Prostate gland (tissue), 2 donors: ENCODE results near the gene TPCN1. TPM values are rescaled to one million over a fixed set of nuclear protein-coding genes. Genes with fewer than 3 reads are reported as not detected.

Experiments
- DNase-seq: peaks from one replicate; pipeline ENCODE4 v3.0.0-alpha.2; 2019; ENCODE audit warnings: low spot score
- H3K27ac ChIP-seq, 2 donors: fragments of 200-600 bp; sonication (generic); 2 replicates each; pipeline ENCODE4 v1.5.1; 2017 to 2019
- H3K27me3 ChIP-seq: fragments of 200-600 bp; sonication (generic); replicated peaks from 2 replicates; pipeline ENCODE4 v1.5.1; 2019; ENCODE audit not compliant: insufficient read depth
- H3K36me3 ChIP-seq, 2 donors: fragments of 200-600 bp; sonication (generic); 1 replicate in 1 of 2; 2 replicates in 1 of 2; pipeline versions ENCODE4 v1.5.1 to v1.8.1; 2017 to 2019
- H3K4me1 ChIP-seq: fragments of 200-600 bp; sonication (generic); replicated peaks from 2 replicates; pipeline ENCODE4 v1.5.1; 2019
- H3K4me3 ChIP-seq, 2 donors: fragments of 200-600 bp; sonication (generic); 2 replicates each; pipeline ENCODE4 v1.5.1; 2017 to 2019
- H3K9me3 ChIP-seq: fragments of 200-600 bp; sonication (generic); 2 replicates; pipeline ENCODE4 v1.5.1; 2017
- CTCF ChIP-seq, 4 experiments: fragments of 200-600 bp in 2 of 4; fragments of 450-650 bp in 2 of 4; sonication (generic) in 2 of 4; IDR thresholded peaks; 1 replicate in 3 of 4; 2 replicates in 1 of 4; pipeline ENCODE4 v1.5.1; 2016 to 2019; ENCODE audit warnings: antibody characterized with exemption in 4 of 4, mild to moderate bottlenecking in 2 of 4, moderate library complexity in 2 of 4
- POLR2A ChIP-seq: fragments of 450-650 bp; IDR thresholded peaks from one replicate; pipeline ENCODE4 v1.6.1; 2016; ENCODE audit warnings: antibody characterized with exemption, mild to moderate bottlenecking
- POLR2AphosphoS5 ChIP-seq: sonication (generic); formaldehyde crosslinking; IDR thresholded peaks from one replicate; pipeline ENCODE4 v1.6.1; 2017; ENCODE audit warnings: antibody characterized with exemption
- WGBS: methylation state at CpG from one replicate; pipeline ENCODE4 v1.1.5; 2018; 5-methylcytosine and 5-hydroxymethylcytosine counted together
- intact Hi-C: fragments of 100-400 bp; cut with DNase I; formaldehyde crosslinking; loops from one replicate; pipeline ENCODE4 v1.14.2; 2022
- total RNA-seq, 2 donors: library from RNA; depleted of rRNA; stranded (reverse); fragments of >200 nt; gene quantifications; one replicate each; pipeline ENCODE4 v1.1.0, GENCODE V29; 2016

The TPCN1 gene
- total RNA-seq, 2 donors from 2014 or later, result 52.6 to 65.3 TPM

GRCh38 chr12:113276946-113277500 lies 55.8 kb downstream of the TPCN1 start:
- no peaks in the 10 kb centered on the region for H3K27me3 ChIP-seq
- H3K27ac ChIP-seq, result no peak overlapping the region
- 87% methylated on average over 10 of the region's 10 CpGs for WGBS
- no peak for TF ChIP-seq CTCF (IDR thresholded peaks at IDR 0.05)
- TF ChIP-seq POLR2AphosphoS5, result no peak
- TF ChIP-seq POLR2A, result no peak
- no peaks in the 10 kb centered on the region for H3K9me3 ChIP-seq
- no peak overlapping the region for H3K4me3 ChIP-seq
- H3K36me3 ChIP-seq, result peaks cover 4 to 9% of the 10 kb centered on the region in 2 donors
- no peaks in the 10 kb centered on the region for H3K4me1 ChIP-seq
- intact Hi-C loops, result no loop called here
- no peak for DNase-seq

GRCh38 chr12:113277511-113277910 lies 56.2 kb downstream of the TPCN1 start:
- WGBS, result 97% methylated on average over 5 of the region's 5 CpGs
- H3K27ac ChIP-seq, result no peak overlapping the region
- TF ChIP-seq POLR2AphosphoS5 (no peak), CTCF (IDR thresholded peaks at IDR 0.05) (no peak), POLR2A (no peak)
- H3K9me3 ChIP-seq, result no peaks in the 10 kb centered on the region
- no peaks in the 10 kb centered on the region for H3K4me1 ChIP-seq
- intact Hi-C loops, result no loop called here
- no peak overlapping the region for H3K4me3 ChIP-seq
- H3K36me3 ChIP-seq, result peaks cover 4 to 9% of the 10 kb centered on the region in 2 donors
- no peak for DNase-seq
- no peaks in the 10 kb centered on the region for H3K27me3 ChIP-seq

GRCh38 chr12:113278141-113278540 lies 56.9 kb downstream of the TPCN1 start:
- WGBS, result 82% methylated on average over 8 of the region's 8 CpGs

GRCh38 chr12:113278633-113279032 lies 57.4 kb downstream of the TPCN1 start:
- Histone ChIP-seq H3K36me3 (peaks cover 4 to 9% of the 10 kb centered on the region in 2 donors), H3K27me3 (no peaks in the 10 kb centered on the region), H3K4me3 (no peak overlapping the region), H3K4me1 (no peaks in the 10 kb centered on the region), H3K27ac (no peak overlapping the region), H3K9me3 (no peaks in the 10 kb centered on the region)
- DNase-seq, result no peak
- intact Hi-C loops, result no loop called here
- TF ChIP-seq POLR2A, result no peak
- 74% methylated on average over 5 of the region's 5 CpGs for WGBS

More at GRCh38 chr12:113278141-113278540, 56.9 kb downstream of the TPCN1 start:
- Histone ChIP-seq H3K4me3 (no peak overlapping the region), H3K4me1 (no peaks in the 10 kb centered on the region), H3K27ac (no peak overlapping the region), H3K9me3 (no peaks in the 10 kb centered on the region), H3K27me3 (no peaks in the 10 kb centered on the region), H3K36me3 (peaks cover 4 to 9% of the 10 kb centered on the region in 2 donors)
- no peak for DNase-seq
- intact Hi-C loops, result no loop called here
- no peak for TF ChIP-seq POLR2AphosphoS5
- no peak for TF ChIP-seq CTCF (IDR thresholded peaks at IDR 0.05)
- TF ChIP-seq POLR2A, result no peak

GRCh38 chr12:113284751-113285150 lies 63.5 kb downstream of the TPCN1 start:
- H3K4me1 ChIP-seq, result no peaks in the 10 kb centered on the region
- H3K27me3 ChIP-seq, result no peaks in the 10 kb centered on the region
- H3K36me3 ChIP-seq, result peaks cover 13 to 31% of the 10 kb centered on the region in 2 donors
- 72% methylated on average over 13 of the region's 13 CpGs for whole genome bisulfite sequencing
- no peaks in the 10 kb centered on the region for H3K9me3 ChIP-seq
- intact Hi-C loops, result no loop called here
- TF ChIP-seq POLR2AphosphoS5, result no peak
- no peak for TF ChIP-seq CTCF (IDR thresholded peaks at IDR 0.05)
- no peak overlapping the region for H3K4me3 ChIP-seq
- DNase-seq, result no peak
- no peak overlapping the region for H3K27ac ChIP-seq
